PFSK-1 (cell line): Measurements from ENCODE around the gene MEGF6.

Source experiments
- FOXP2 ChIP-seq: optimal IDR thresholded peaks from 2 replicates; pipeline ENCODE3; 2011; ENCODE audit warnings: borderline replicate concordance, control low read depth, inconsistent platforms; ENCODE audit not compliant: insufficient read depth; ENCODE audit errors: extremely low read length, extremely low read depth
- POLR2AphosphoS5 ChIP-seq: IDR thresholded peaks from 2 replicates; pipeline ENCODE4 v1.6.1; 2012; ENCODE audit warnings: low read depth, mild to moderate bottlenecking, control low read depth, low read length, moderate library complexity
- REST ChIP-seq, 2 experiments: IDR thresholded peaks; 2 replicates each; pipeline versions ENCODE4 v1.6.1 to v1.8.0; 2011 to 2012; ENCODE audit warnings: low read depth in 2 of 2, low read length in 2 of 2, control low read depth in 1 of 2, inconsistent platforms in 1 of 2, mild to moderate bottlenecking in 1 of 2, moderate library complexity in 1 of 2; ENCODE audit not compliant: insufficient read depth in 1 of 2
- SIN3A ChIP-seq: IDR thresholded peaks from 2 replicates; pipeline ENCODE4 v1.6.1; 2012; ENCODE audit warnings: mild to moderate bottlenecking, low read length, moderate library complexity, borderline replicate concordance; ENCODE audit not compliant: insufficient read depth
- TAF1 ChIP-seq: IDR thresholded peaks from 2 replicates; pipeline ENCODE4 v1.6.1; 2012; ENCODE audit warnings: low read length, control low read depth, borderline replicate concordance; ENCODE audit not compliant: insufficient read depth

Gene MEGF6

GRCh38 chr1:3571263-3571662 lies 40.0 kb downstream of the MEGF6 start:
- TF ChIP-seq TAF1 (no peak), REST (IDR thresholded peaks at IDR 0.05; ENCODE audit: insufficient read depth in 1 of 2, low read depth in 2 of 2, low read length in 2 of 2) (no peak), FOXP2 (no peak), POLR2AphosphoS5 (no peak), SIN3A (no peak)

GRCh38 chr1:3570066-3570986 lies 41.0 kb downstream of the MEGF6 start:
- TF ChIP-seq SIN3A (no peak), POLR2AphosphoS5 (no peak), TAF1 (no peak), REST (IDR thresholded peaks at IDR 0.05; ENCODE audit: insufficient read depth in 1 of 2, low read depth in 2 of 2, low read length in 2 of 2) (no peak), FOXP2 (no peak)

- TF ChIP-seq POLR2AphosphoS5 (no peak), REST (IDR thresholded peaks at IDR 0.05; ENCODE audit: insufficient read depth in 1 of 2, low read depth in 2 of 2, low read length in 2 of 2) (no peak), FOXP2 (no peak), SIN3A (no peak), TAF1 (no peak)
These were observed 41.9 kb downstream of the MEGF6 start for GRCh38 chr1:3569436-3569835.

GRCh38 chr1:3568815-3569435 lies 42.4 kb downstream of the MEGF6 start:
- TF ChIP-seq REST (IDR thresholded peaks at IDR 0.05; ENCODE audit: insufficient read depth in 1 of 2, low read depth in 2 of 2, low read length in 2 of 2) (no peak), SIN3A (no peak), TAF1 (no peak), FOXP2 (no peak), POLR2AphosphoS5 (no peak)
